PC-3 (cell line): ENCODE data around the gene HAO1.

Source experiments
- EZH2 ChIP-seq: fragments of 300-600 bp; sonication (generic); IDR thresholded peaks from one replicate; pipeline ENCODE4 v1.6.1; 2017; ENCODE audit warnings: antibody characterized with exemption, mild to moderate bottlenecking, low read length; ENCODE audit not compliant: unreplicated experiment
- TF ChIP-seq, protein P1 (sequence below): fragments of 300-600 bp; sonication (generic); conservative IDR thresholded peaks from 2 replicates; pipeline ENCODE4 v1.5.1; 2017; ENCODE audit warnings: antibody characterized with exemption, low read depth, mild to moderate bottlenecking, low read length

DNA sequence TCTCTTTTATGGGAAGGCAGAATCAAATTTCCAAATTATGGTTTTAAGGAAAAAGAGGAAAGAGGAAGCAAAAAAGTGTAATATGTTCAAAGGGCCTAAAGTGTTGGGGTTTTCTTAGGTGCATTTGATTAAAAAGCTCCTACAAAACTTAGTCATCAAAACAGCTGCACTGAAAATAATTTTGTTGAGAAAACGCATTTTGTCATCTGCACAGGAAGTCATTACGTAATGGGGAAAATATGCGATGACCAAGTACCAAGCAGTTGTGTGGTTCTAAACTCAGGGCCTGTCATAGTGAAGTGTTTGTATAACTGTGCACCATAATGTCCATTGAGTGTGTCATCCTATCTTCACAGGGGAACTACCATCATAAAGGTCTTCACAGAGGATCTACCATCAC lies 15.6 kb downstream of the HAO1 start:
- TF ChIP-seq, protein P1, sequence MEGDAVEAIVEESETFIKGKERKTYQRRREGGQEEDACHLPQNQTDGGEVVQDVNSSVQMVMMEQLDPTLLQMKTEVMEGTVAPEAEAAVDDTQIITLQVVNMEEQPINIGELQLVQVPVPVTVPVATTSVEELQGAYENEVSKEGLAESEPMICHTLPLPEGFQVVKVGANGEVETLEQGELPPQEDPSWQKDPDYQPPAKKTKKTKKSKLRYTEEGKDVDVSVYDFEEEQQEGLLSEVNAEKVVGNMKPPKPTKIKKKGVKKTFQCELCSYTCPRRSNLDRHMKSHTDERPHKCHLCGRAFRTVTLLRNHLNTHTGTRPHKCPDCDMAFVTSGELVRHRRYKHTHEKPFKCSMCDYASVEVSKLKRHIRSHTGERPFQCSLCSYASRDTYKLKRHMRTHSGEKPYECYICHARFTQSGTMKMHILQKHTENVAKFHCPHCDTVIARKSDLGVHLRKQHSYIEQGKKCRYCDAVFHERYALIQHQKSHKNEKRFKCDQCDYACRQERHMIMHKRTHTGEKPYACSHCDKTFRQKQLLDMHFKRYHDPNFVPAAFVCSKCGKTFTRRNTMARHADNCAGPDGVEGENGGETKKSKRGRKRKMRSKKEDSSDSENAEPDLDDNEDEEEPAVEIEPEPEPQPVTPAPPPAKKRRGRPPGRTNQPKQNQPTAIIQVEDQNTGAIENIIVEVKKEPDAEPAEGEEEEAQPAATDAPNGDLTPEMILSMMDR: no peak
- TF ChIP-seq EZH2: no peak
